ENCODE data around the gene NPAS3. TPM values are rescaled to one million over a fixed set of nuclear protein-coding genes. Genes with fewer than 3 reads are reported as not detected.

The NPAS3 gene
- total RNA-seq, 1 donor from 2014 or later: 2.0 TPM

- TF ChIP-seq CTCF (IDR thresholded peaks at IDR 0.05; ENCODE audit: insufficient read depth, low read length, poor library complexity, severe bottlenecking): no peak
- H3K4me3 ChIP-seq (ENCODE audit: low read depth, low read length): no peak overlapping the region
- DNase-seq (ENCODE audit: low read depth): no peak
- no peaks in the 10 kb centered on the region for H3K27me3 ChIP-seq (ENCODE audit: control insufficient read depth, insufficient read depth, low read length)
- no peaks in the 10 kb centered on the region for H3K36me3 ChIP-seq (ENCODE audit: control insufficient read depth, insufficient read depth, low read length)
Observed at GRCh38 chr14:33849455-33849801, 910.7 kb downstream of the NPAS3 start.

GRCh38 chr14:33850826-33851225, 912.1 kb downstream of the NPAS3 start:
- no peak for DNase-seq (ENCODE audit: low read depth)
- TF ChIP-seq CTCF (IDR thresholded peaks at IDR 0.05; ENCODE audit: insufficient read depth, low read length, poor library complexity, severe bottlenecking): no peak
- Histone ChIP-seq H3K4me3 (ENCODE audit: low read depth, low read length) (no peak overlapping the region), H3K27me3 (ENCODE audit: control insufficient read depth, insufficient read depth, low read length) (no peaks in the 10 kb centered on the region), H3K36me3 (ENCODE audit: control insufficient read depth, insufficient read depth, low read length) (no peaks in the 10 kb centered on the region)

GRCh38 chr14:33851366-33851765, 912.7 kb downstream of the NPAS3 start:
- DNase-seq (ENCODE audit: low read depth): no peak
- no peak for TF ChIP-seq CTCF (IDR thresholded peaks at IDR 0.05; ENCODE audit: insufficient read depth, low read length, poor library complexity, severe bottlenecking)
- no peaks in the 10 kb centered on the region for H3K36me3 ChIP-seq (ENCODE audit: control insufficient read depth, insufficient read depth, low read length)
- H3K27me3 ChIP-seq (ENCODE audit: control insufficient read depth, insufficient read depth, low read length): no peaks in the 10 kb centered on the region
- no peak overlapping the region for H3K4me3 ChIP-seq (ENCODE audit: low read depth, low read length)

GRCh38 chr14:33851931-33852330, 913.3 kb downstream of the NPAS3 start:
- H3K27me3 ChIP-seq (ENCODE audit: control insufficient read depth, insufficient read depth, low read length): no peaks in the 10 kb centered on the region
- TF ChIP-seq CTCF (IDR thresholded peaks at IDR 0.05; ENCODE audit: insufficient read depth, low read length, poor library complexity, severe bottlenecking): no peak
- no peak for DNase-seq (ENCODE audit: low read depth)
- H3K4me3 ChIP-seq (ENCODE audit: low read depth, low read length): no peak overlapping the region
- H3K36me3 ChIP-seq (ENCODE audit: control insufficient read depth, insufficient read depth, low read length): no peaks in the 10 kb centered on the region

All from kidney epithelial cell (primary cell).